ENCODE measurements around the gene FPGS.
"Not testable (repeated sequence)": the region's sequence is repeated elsewhere in the genome, so short reads cannot be mapped to it uniquely, and the experiment has no call there.

GRCh38 chr9:127756776-127757175 lies 45.9 kb upstream of the FPGS start:
- TF ChIP-seq, protein P1, sequence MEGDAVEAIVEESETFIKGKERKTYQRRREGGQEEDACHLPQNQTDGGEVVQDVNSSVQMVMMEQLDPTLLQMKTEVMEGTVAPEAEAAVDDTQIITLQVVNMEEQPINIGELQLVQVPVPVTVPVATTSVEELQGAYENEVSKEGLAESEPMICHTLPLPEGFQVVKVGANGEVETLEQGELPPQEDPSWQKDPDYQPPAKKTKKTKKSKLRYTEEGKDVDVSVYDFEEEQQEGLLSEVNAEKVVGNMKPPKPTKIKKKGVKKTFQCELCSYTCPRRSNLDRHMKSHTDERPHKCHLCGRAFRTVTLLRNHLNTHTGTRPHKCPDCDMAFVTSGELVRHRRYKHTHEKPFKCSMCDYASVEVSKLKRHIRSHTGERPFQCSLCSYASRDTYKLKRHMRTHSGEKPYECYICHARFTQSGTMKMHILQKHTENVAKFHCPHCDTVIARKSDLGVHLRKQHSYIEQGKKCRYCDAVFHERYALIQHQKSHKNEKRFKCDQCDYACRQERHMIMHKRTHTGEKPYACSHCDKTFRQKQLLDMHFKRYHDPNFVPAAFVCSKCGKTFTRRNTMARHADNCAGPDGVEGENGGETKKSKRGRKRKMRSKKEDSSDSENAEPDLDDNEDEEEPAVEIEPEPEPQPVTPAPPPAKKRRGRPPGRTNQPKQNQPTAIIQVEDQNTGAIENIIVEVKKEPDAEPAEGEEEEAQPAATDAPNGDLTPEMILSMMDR (IDR thresholded peaks at IDR 0.05) = not testable (repeated sequence)
- TF ChIP-seq POLR2AphosphoS5, POLR2A (IDR thresholded peaks at IDR 0.05): not testable (repeated sequence)

Data from gastroesophageal sphincter (tissue), 3 donors.